Cardiac muscle cell (in vitro differentiated cells and primary cell): Measurements from ENCODE around the gene NEU4. TPM values are rescaled to one million over a fixed set of nuclear protein-coding genes. Genes with fewer than 3 reads are reported as not detected.

Experiments
- DNase-seq, 2 donors: peaks; one replicate each; pipeline versions ENCODE4 v3.0.0 to v3.0.0-alpha.2; 2010 to 2017; ENCODE audit warnings: low read depth in 1 of 2, low spot score in 1 of 2
- H3K27ac ChIP-seq: fragments of 200-600 bp; sonication (generic); 2 replicates; pipeline ENCODE4 v1.5.1; 2016
- H3K27me3 ChIP-seq: fragments of 200-600 bp; sonication (generic); 2 replicates; pipeline ENCODE4 v1.6.0; 2016; ENCODE audit warnings: control low read depth
- H3K36me3 ChIP-seq: fragments of 200-600 bp; sonication (generic); 2 replicates; pipeline ENCODE4 v1.5.1; 2016; ENCODE audit warnings: control low read depth
- H3K4me1 ChIP-seq: fragments of 200-600 bp; sonication (generic); 2 replicates; pipeline ENCODE4 v1.8.1; 2017; ENCODE audit warnings: low read depth, mild to moderate bottlenecking, mixed run types
- H3K4me3 ChIP-seq: fragments of 200-600 bp; sonication (generic); 2 replicates; pipeline ENCODE4 v1.5.1; 2016; ENCODE audit warnings: mild to moderate bottlenecking
- H3K9me3 ChIP-seq: fragments of 200-600 bp; sonication (generic); 2 replicates; pipeline ENCODE4 v1.5.1; 2017; ENCODE audit warnings: low read depth, mild to moderate bottlenecking, control low read depth
- CTCF ChIP-seq: IDR thresholded peaks from 2 replicates; pipeline ENCODE4 v1.5.1; 2012; ENCODE audit warnings: low read depth, mild to moderate bottlenecking, low read length
- polyA plus RNA-seq: library from polyadenylated mRNA; unstranded; fragments of >200 nt; fragmentation: Nextera tagmentation; extraction: Ambion mirVana; gene quantifications from 2 replicates; pipeline ENCODE4 v1.2.1, GENCODE V29; 2016
- total RNA-seq: library from RNA; depleted of rRNA; stranded (reverse); fragments of >200 nt; gene quantifications from 2 replicates; pipeline ENCODE4 v1.2.3, GENCODE V29; 2016

NEU4 gene
- total and polyA plus RNA-seq, 2 experiments from 2014 or later = 0.13 to 1.8 TPM

GRCh38 chr2:241837197-241837965 is 28.4 kb downstream of the NEU4 start:
- no peak for DNase-seq
- no peak overlapping the region for H3K27ac ChIP-seq
- no peak for TF ChIP-seq CTCF
- H3K27me3 ChIP-seq = no peaks in the 10 kb centered on the region
- H3K9me3 ChIP-seq = no peaks in the 10 kb centered on the region
- no peaks in the 10 kb centered on the region for H3K4me1 ChIP-seq
- no peaks in the 10 kb centered on the region for H3K36me3 ChIP-seq
- no peak overlapping the region for H3K4me3 ChIP-seq

- no peak for DNase-seq
These were observed 32.4 kb downstream of the NEU4 start for GRCh38 chr2:241841181-241842066.

GRCh38 chr2:241842067-241842415 is 33.0 kb downstream of the NEU4 start:
- no peak for TF ChIP-seq CTCF
- H3K27me3 ChIP-seq = peaks cover 28% of the 10 kb centered on the region
- DNase-seq = no peak
- no peaks in the 10 kb centered on the region for H3K9me3 ChIP-seq
- no peak overlapping the region for H3K4me3 ChIP-seq
- no peaks in the 10 kb centered on the region for H3K36me3 ChIP-seq
- H3K27ac ChIP-seq = no peak overlapping the region
- H3K4me1 ChIP-seq = no peaks in the 10 kb centered on the region

More at GRCh38 chr2:241841181-241842066, 32.4 kb downstream of the NEU4 start:
- H3K27ac ChIP-seq = no peak overlapping the region
- H3K27me3 ChIP-seq = peaks cover 26% of the 10 kb centered on the region
- no peaks in the 10 kb centered on the region for H3K9me3 ChIP-seq
- H3K4me1 ChIP-seq = no peaks in the 10 kb centered on the region
- no peak for TF ChIP-seq CTCF
- no peak overlapping the region for H3K4me3 ChIP-seq
- H3K36me3 ChIP-seq = no peaks in the 10 kb centered on the region

- DNase-seq = no peak
- no peak overlapping the region for H3K27ac ChIP-seq
- no peaks in the 10 kb centered on the region for H3K4me1 ChIP-seq
- no peak overlapping the region for H3K4me3 ChIP-seq
- H3K9me3 ChIP-seq = no peaks in the 10 kb centered on the region
- H3K36me3 ChIP-seq = no peaks in the 10 kb centered on the region
- H3K27me3 ChIP-seq = peaks cover 28% of the 10 kb centered on the region
- no peak for TF ChIP-seq CTCF
These were observed 33.7 kb downstream of the NEU4 start for GRCh38 chr2:241842620-241843211.

GRCh38 chr2:241843321-241844065 is 34.5 kb downstream of the NEU4 start:
- H3K9me3 ChIP-seq = no peaks in the 10 kb centered on the region
- peaks cover 28% of the 10 kb centered on the region for H3K27me3 ChIP-seq
- H3K36me3 ChIP-seq = no peaks in the 10 kb centered on the region
- H3K4me3 ChIP-seq = no peak overlapping the region
- H3K27ac ChIP-seq = no peak overlapping the region
- H3K4me1 ChIP-seq = no peaks in the 10 kb centered on the region
- no peak for TF ChIP-seq CTCF
- DNase-seq = no peak
